K562 treated with DMSO at 1 percent for 48 hours (cell line): ENCODE data around the gene FHIP1A. TPM values are rescaled to one million over a fixed set of nuclear protein-coding genes. Genes with fewer than 3 reads are reported as not detected.

Experiments
- total RNA-seq: library from RNA; unstranded; fragments of 300-600 nt; gene quantifications from 2 replicates; pipeline ENCODE4 v1.2.3, GENCODE V29; 2022; ENCODE audit warnings: low replicate concordance; ENCODE audit errors: extremely low read depth

The FHIP1A gene
- not detected in 2 replicates for total RNA-seq

GRCh38 chr4:151408630-151409469 lies at the start of gene FHIP1A:
TSS of gene FHIP1A (plus strand) at chr4:151409176. CDS start at chr4:151566260, 157,084 bp downstream.

Other genes starting within 250 kb of the FHIP1A start
- not detected in 2 replicates for gene PRSS48, start 132.0 kb upstream of the FHIP1A start, total RNA-seq
- not detected in 2 replicates for gene SH3D19, start 83.6 kb upstream of the FHIP1A start, total RNA-seq